Esophagus squamous epithelium (tissue), 4 donors: ENCODE results near the gene MAP2K5.

Source experiments
- CTCF ChIP-seq, 6 experiments: fragments of 450-650 bp in 4 of 6; fragments of 200-600 bp in 2 of 6; sonication (generic) in 2 of 6; IDR thresholded peaks; one replicate each; pipeline ENCODE4 v1.5.1; 2016 to 2019; ENCODE audit warnings: antibody characterized with exemption in 6 of 6, mild to moderate bottlenecking in 4 of 6, moderate library complexity in 4 of 6
- POLR2A ChIP-seq, 4 donors: fragments of 450-650 bp; IDR thresholded peaks; one replicate each; pipeline ENCODE4 v1.6.1; 2017; ENCODE audit warnings: antibody characterized with exemption in 4 of 4, mild to moderate bottlenecking in 4 of 4, moderate library complexity in 3 of 4

GRCh38 chr15:67678993-67679392 lies 136.5 kb downstream of the MAP2K5 start:
- TF ChIP-seq POLR2A (IDR thresholded peaks at IDR 0.05) (no peak), CTCF (IDR thresholded peaks at IDR 0.05) (no peak)
